ENCODE results near the gene PCGF2.
A peak's percentile ranks its signal among the peaks of the same experiment; 100 is the strongest.

PCGF2 gene

DNA sequence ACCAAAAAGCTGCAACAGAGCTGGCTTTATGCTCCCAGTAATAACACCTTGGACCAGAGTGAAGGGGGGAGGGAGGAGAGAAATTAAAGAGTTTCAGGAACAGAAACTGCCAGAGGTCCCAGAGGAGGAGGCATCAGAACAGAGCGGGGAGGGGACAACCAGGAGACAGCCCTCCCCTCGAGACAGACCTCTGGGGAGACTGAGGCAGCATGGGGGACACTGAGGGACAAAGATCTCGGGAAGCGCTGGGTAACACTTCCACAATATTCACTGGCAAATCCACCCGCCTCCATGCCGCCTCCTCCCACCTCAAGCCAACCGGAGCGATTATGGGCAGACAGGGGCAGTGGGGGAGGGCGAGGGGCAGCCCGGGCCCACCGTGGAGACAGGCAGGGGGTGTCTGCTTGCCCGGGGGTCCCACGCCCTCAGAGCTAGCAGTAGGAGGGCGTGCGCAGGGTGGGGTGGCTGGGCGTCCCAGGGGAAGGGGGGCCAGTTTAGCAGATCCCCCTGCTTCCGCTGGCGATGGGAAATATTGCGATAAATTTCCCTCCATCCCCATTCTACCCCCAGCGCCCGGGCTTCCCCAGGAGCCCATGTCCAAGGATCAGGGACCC lies 1.2 kb downstream of the PCGF2 start:
- H3K4me3 ChIP-seq (ENCODE audit: low read length): peak overlapping the region; percentile 84
- DNase-seq (ENCODE audit: low read depth): no peak

DNA sequence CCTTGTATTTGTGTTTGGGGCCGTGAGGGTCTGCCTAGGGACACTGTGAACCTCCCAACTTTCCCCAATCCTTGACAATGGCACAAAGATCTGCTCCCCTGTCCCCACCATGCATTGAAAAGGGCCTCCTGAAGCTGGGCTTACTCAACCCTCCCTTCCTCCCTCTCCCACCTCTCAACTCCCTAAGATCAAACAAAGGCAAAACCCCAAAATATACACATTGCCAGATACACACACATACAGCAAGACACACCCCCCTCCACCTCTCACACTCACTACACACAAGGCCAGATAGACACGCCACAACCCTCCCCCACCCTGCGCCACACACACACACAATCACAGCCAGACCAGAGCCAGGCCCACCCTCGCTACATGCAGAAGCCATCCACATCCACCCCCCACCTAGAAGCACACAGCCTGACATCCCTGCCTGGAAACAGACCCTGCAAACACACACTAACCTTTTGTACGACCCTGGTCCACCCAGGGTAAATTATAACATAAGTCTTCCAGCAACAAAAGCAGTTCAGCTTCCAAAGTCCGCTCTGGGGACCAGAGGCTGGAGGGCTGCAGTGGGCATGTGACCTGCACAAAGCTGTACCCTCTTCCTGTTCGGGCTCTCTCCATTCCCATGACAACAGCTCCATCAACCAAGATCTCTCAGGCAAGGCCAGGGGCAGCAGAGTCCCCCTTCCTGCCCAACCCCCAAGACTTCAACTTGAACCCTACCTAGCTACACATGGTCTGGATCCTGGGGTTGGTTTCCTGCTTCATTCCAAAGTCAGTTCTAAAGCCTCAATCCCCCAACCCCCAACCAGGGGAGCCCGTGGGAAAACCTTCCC lies 1.9 kb downstream of the PCGF2 start:
- TF ChIP-seq, protein P1, sequence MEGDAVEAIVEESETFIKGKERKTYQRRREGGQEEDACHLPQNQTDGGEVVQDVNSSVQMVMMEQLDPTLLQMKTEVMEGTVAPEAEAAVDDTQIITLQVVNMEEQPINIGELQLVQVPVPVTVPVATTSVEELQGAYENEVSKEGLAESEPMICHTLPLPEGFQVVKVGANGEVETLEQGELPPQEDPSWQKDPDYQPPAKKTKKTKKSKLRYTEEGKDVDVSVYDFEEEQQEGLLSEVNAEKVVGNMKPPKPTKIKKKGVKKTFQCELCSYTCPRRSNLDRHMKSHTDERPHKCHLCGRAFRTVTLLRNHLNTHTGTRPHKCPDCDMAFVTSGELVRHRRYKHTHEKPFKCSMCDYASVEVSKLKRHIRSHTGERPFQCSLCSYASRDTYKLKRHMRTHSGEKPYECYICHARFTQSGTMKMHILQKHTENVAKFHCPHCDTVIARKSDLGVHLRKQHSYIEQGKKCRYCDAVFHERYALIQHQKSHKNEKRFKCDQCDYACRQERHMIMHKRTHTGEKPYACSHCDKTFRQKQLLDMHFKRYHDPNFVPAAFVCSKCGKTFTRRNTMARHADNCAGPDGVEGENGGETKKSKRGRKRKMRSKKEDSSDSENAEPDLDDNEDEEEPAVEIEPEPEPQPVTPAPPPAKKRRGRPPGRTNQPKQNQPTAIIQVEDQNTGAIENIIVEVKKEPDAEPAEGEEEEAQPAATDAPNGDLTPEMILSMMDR (conservative IDR thresholded peaks at IDR 0.05; ENCODE audit: low read depth, low read length): no peak
- DNase-seq (ENCODE audit: low read depth): no peak
- H3K4me3 ChIP-seq (ENCODE audit: low read length): peak overlapping the region; percentile 84

More for the DNA sequence above, 1.2 kb downstream of the PCGF2 start:
- TF ChIP-seq, protein P1 (conservative IDR thresholded peaks at IDR 0.05; ENCODE audit: low read depth, low read length): no peak

DNA sequence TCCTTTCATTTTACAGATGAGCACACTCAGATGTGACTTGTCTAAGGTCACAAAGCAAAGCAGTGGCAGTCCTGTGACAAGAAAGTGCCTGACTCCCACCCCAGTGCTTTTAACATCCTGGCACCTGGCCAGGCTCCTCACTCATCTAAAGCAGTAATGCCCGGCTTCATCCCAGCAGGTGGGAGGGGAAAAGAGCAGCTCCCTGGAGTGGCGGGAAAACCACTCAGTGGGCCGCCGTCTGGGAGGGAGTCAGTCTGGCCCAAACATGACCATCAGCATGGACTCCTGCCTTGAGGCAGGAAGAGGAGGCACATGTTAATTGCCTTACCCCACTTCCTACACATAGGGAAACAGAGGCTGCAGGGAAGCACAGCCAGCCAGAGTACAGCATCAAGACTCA lies 2.6 kb downstream of the PCGF2 start:
- H3K4me3 ChIP-seq (ENCODE audit: low read length): no peak overlapping the region
- TF ChIP-seq, protein P1 (conservative IDR thresholded peaks at IDR 0.05; ENCODE audit: low read depth, low read length): no peak
- DNase-seq (ENCODE audit: low read depth): no peak

DNA sequence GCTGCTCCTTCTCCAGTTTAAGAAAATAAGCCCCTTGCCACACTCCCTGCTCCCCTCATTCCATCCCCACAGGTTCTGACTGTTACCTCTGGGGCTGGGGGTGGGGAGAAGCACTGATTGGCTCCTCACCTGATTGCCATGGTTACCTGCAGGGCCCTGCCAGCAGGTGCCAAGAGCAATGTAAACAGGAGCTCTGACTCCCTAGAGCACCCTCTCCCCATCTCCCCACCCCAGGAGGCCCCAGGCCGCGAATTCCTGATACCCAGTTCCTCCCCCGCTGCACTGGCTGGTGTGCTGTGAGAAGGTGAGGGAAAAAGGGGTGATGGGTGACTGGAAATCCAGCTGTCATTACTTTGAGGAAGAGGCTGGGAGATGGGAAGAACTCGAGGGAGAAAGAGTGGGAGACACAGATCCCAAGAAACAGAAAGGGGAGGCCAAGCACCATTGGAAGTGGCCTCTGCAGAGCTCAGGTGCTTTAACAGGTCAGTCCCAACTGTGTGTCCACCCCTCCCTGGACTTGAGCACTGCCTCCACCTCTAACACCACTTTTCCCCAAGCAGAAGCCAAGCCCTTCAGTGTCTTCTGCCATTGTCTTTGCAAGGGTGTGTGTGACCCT lies 4.5 kb downstream of the PCGF2 start:
- TF ChIP-seq, protein P1 (conservative IDR thresholded peaks at IDR 0.05; ENCODE audit: low read depth, low read length): no peak
- DNase-seq (ENCODE audit: low read depth): no peak
- no peak overlapping the region for H3K4me3 ChIP-seq (ENCODE audit: low read length)

DNA sequence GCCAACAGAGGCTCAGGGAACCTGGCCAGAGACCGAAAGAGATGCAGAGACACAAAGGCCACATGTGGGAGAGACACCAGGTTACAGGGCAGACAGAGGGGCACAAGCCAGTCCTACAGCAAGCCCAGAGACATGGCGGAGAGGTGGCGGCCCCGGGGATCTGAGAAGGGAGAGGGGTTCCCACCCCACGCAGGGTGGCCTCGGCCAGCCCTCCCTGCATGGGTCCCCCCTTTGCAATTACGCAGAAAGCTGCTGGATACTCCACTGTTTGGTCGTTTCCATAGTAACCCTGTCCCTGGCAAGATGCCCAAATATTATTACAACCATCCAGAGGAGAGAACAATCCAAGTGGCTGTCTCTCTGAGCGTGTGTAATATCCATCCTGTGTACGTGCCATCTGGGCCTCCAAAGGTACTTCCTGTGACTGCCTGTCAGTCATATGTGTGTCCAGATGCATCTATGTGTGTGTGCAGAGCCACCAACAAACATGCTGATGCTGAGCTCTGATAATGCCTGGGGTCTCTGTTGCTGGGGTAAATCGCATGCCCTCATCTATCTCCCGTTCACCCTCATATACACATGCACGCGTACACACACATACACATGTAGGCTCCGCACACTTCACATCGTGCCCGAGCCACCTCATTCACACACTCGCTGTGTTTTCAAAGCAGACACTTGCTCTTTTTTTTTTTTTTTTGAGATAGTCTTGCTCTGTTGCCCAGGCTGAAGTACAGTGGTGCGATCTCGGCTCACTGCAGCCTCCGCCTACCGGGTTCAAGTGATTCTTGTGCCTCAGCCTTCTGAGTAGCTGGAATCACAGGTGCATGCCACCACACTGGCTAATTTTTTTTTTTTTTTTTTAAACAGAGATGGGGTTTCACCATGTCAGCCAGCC lies 5.5 kb downstream of the PCGF2 start:
- TF ChIP-seq, protein P1 (conservative IDR thresholded peaks at IDR 0.05; ENCODE audit: low read depth, low read length): no peak
- DNase-seq (ENCODE audit: low read depth): no peak
- no peak overlapping the region for H3K4me3 ChIP-seq (ENCODE audit: low read length)

DNA sequence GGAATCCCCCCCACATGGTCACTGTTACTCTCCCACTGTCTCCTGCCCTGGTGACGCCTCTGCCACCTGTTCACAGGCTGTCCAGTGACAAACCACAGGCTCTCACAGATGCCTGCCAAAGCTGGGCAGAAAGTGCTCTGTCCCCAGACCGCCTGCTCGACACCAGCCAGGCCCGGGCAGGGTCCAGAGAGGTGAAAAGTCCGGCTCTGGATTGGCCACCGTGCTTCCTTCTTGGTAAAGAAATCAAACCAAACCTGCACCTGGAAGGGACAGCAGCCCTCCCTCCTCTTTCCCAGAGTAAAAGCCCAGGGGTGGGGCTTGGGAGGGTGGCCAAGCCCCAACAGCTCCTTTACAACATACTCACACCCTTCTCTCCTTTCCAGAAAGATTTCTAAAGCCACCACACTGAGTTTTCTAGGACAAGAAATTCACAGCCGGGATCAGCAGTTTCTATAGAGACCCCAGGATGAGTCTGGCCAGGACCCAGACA lies 6.2 kb downstream of the PCGF2 start:
- TF ChIP-seq, protein P1 (conservative IDR thresholded peaks at IDR 0.05; ENCODE audit: low read depth, low read length): no peak
- DNase-seq (ENCODE audit: low read depth): no peak
- H3K4me3 ChIP-seq (ENCODE audit: low read length): no peak overlapping the region
